ENCODE data around the gene SRSF12. TPM values are rescaled to one million over a fixed set of nuclear protein-coding genes. Genes with fewer than 3 reads are reported as not detected.

The SRSF12 gene
- total RNA-seq, 1 donor from 2014 or later: 0.05 TPM

GRCh38 chr6:89051676-89052075, 66.2 kb downstream of the SRSF12 start:
- DNase-seq: no peak
- intact Hi-C loops (cut with micrococcal nuclease): no loop called here
- Mint-ChIP-seq H3K36me3 (ENCODE audit: low read depth) (no peaks in the 10 kb centered on the region), H3K9me3 (no peaks in the 10 kb centered on the region), H3K4me1 (peaks cover 10% of the 10 kb centered on the region), H3K27me3 (no peaks in the 10 kb centered on the region), H3K27ac (no peak overlapping the region), H3K4me3 (no peak overlapping the region)

DNA sequence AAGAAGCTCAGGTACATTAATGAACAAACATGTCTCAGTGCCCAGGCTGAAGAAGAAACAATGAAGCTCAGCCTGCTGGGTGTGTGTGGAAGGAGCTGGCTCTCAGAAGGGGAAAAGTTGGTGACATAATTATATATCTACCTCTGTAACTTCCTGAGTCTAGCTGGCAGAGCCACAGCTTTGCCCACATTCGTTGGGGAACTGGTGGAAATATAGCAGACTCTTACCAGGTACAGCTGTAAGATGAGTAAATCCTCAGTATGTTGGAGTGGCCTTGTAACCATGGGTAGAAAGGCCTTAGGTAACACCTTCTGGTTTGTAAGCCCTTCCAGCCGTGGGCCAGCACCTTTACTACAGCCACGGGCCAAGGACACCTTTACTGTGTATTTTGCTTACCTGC, 67.2 kb downstream of the SRSF12 start:
- Mint-ChIP-seq H3K4me3 (no peak overlapping the region), H3K4me1 (peaks cover 10% of the 10 kb centered on the region), H3K9me3 (no peaks in the 10 kb centered on the region), H3K27me3 (no peaks in the 10 kb centered on the region), H3K27ac (no peak overlapping the region), H3K36me3 (ENCODE audit: low read depth) (no peaks in the 10 kb centered on the region)
- no peak for DNase-seq
- intact Hi-C loops (cut with micrococcal nuclease): no loop called here

DNA sequence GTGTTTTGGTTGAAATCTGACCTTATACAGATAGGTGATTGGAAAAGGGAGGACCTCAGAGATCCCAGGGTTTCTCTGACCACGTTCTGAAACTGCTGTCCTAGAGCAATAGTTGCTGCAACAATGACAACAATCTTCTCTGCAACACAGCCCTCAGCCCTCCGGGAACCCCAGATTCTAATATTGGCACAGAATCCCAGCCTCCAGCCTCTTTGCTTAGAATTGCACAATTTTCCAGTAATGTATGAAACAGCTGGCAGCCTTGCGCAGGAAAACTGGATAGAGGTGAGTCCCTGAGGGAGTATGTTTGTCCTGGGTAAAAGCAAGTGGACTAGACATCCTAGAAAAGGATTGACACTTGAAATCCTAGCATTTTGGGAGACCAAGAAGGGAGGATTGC, 67.7 kb downstream of the SRSF12 start:
- Mint-ChIP-seq H3K9me3 (no peaks in the 10 kb centered on the region), H3K27me3 (no peaks in the 10 kb centered on the region), H3K4me1 (peaks cover 10% of the 10 kb centered on the region), H3K36me3 (ENCODE audit: low read depth) (no peaks in the 10 kb centered on the region), H3K27ac (no peak overlapping the region), H3K4me3 (no peak overlapping the region)
- intact Hi-C loops (cut with micrococcal nuclease): no loop called here
- DNase-seq: no peak

DNA sequence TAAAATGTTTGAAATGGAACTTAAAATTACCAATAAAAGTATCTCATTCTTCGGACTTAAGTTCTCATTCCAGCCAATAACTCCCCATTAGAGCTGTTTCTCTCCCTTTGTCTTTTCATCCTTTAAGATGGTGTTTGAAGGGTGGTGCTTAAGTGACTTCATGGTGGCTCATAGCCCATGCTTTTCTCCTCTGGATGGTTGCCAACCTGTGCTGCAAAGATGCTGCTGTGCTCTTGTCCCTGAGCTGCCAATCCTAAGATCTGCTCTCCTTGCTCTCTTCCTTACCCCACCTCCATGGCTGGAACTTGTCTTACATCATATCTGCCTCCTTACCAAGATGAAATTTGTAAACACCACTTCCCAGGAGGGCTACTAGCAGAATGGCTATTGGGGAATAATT, 68.9 kb downstream of the SRSF12 start:
- Mint-ChIP-seq H3K9me3 (no peaks in the 10 kb centered on the region), H3K4me3 (no peak overlapping the region), H3K27me3 (no peaks in the 10 kb centered on the region), H3K4me1 (peaks cover 10% of the 10 kb centered on the region), H3K36me3 (ENCODE audit: low read depth) (no peaks in the 10 kb centered on the region), H3K27ac (no peak overlapping the region)
- no peak for DNase-seq
- intact Hi-C loops (cut with micrococcal nuclease): no loop called here

GRCh38 chr6:89048288-89048923, 69.5 kb downstream of the SRSF12 start:
- no peak overlapping the region for H3K4me3 Mint-ChIP-seq
- H3K27ac Mint-ChIP-seq: no peak overlapping the region
- H3K27me3 Mint-ChIP-seq: no peaks in the 10 kb centered on the region
- intact Hi-C loops (cut with micrococcal nuclease): no loop called here
- H3K36me3 Mint-ChIP-seq (ENCODE audit: low read depth): no peaks in the 10 kb centered on the region
- no peak for DNase-seq
- peaks cover 10% of the 10 kb centered on the region for H3K4me1 Mint-ChIP-seq
- no peaks in the 10 kb centered on the region for H3K9me3 Mint-ChIP-seq

DNA sequence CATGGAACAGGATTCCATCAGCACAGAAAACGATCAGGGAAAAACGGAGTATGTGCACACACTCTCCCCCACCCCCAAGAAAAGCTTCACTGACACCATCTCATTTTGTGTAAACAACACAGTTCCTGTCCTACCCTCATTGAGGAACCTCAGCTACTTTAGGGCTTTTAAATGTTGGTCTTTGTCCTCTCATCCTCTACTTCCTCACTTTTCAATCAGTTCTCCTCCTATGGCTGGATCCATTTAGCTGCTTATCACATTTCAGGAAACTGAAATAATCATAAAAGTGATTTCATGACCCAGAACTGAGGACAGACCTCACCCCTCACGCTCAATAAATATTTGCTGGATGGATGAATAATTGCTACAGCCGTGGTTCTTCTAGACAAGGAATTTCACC, 70.4 kb downstream of the SRSF12 start:
- H3K36me3 Mint-ChIP-seq (ENCODE audit: low read depth): no peaks in the 10 kb centered on the region
- H3K27ac Mint-ChIP-seq: no peak overlapping the region
- peaks cover 13% of the 10 kb centered on the region for H3K4me1 Mint-ChIP-seq
- H3K4me3 Mint-ChIP-seq: no peak overlapping the region
- no peaks in the 10 kb centered on the region for H3K9me3 Mint-ChIP-seq
- DNase-seq: no peak
- intact Hi-C loops (cut with micrococcal nuclease): no loop called here
- H3K27me3 Mint-ChIP-seq: no peaks in the 10 kb centered on the region

Other genes with a start within 250 kb of the SRSF12 start
- 23.8 and 25.9 TPM in 2 replicates for gene RNGTT, start 154.5 kb downstream of the SRSF12 start, total RNA-seq
- gene PNRC1, start 37.3 kb downstream of the SRSF12 start, total RNA-seq: 48.3 and 51.2 TPM in 2 replicates
- gene PM20D2, start 28.0 kb upstream of the SRSF12 start, total RNA-seq: 18.3 and 18.9 TPM in 2 replicates
- gene GABRR1, start 99.3 kb upstream of the SRSF12 start, total RNA-seq: not detected in 2 replicates
- gene GABRR2, start 197.2 kb upstream of the SRSF12 start, total RNA-seq: 0.19 and 1.0 TPM in 2 replicates
- gene UBE2J1, start 234.7 kb upstream of the SRSF12 start, total RNA-seq: 31.6 and 33.5 TPM in 2 replicates

Data from activated CD4-positive, alpha-beta T cell treated with anti-CD3 and anti-CD28 coated beads, Interleukin-2, amount 10 ng/mL, durations not matched to agents 24 days and 14 days (primary cell).